ENCODE measurements around the gene ESCO1.
"Not testable (repeated sequence)": the region's sequence is repeated elsewhere in the genome, so short reads cannot be mapped to it uniquely, and the experiment has no call there.

ESCO1 gene

DNA sequence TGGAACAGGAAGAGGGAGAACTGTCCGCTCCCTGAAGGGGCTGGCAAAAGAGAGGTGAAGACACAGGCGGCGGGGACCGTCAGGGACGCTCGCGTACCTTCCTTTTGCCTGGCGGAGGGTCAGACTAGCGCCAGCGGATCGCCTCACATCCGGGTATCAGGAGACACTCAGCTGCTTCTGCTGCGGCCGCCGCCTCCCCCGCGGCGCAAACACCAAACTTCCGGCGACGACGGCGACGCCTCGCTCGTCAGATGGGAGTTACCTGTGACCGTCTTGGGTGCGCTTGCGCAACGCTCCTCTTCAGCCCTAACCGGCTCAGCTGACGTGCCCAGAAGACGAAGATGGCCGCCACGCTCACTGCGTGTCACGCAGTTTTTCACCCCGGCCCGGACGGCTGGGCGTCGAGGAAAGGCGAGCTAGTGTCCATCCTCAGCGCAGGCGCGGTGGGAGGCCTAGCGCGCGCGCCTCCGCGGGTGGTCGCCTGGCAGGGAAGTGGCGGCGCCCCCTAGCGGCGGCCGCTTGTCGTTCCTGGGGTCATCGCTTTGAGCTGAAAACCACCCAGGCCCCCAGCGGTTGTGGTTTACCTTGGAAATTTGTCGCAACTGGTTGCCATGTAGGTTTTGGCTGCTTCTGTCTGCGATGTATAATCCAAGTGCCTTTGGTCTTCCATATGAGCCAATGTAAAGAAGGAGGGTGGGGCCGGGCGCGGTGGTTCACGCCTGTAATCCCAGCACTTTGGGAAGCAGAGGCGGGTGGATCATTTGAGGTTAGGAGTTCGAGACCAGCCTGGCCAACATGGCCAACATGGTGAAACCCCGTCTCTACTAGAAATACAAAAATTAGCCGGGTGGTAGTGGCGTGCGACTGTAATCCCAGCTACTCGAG, at the start of gene ESCO1:
ESCO1 (minus strand) TSS at position 179 of the 885 bp plus-strand sequence. CDS start 25,861 bp downstream, outside the sequence.
- peak; percentile 94 for DNase-seq (ENCODE audit: low spot score)

DNA sequence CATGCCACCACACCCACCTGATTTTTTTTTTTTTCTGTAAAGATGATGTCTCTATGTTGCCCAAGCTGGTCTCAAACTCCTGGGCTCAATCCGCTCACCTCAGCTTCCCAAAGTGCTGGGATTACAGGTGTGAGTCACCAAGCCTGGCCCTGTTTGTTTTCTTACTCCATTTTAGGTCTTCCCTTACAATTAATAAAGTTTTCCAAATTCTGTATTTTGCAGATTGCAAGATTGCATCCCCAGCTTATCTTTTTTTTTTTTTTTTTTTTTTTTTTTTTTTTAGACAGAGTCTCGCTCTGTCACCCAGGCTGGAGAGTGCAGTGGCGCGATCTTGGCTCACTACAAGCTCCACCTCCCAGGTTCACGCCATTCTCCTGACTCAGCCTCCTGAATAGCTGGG, 39.9 kb upstream of the ESCO1 start:
- not testable (repeated sequence) for DNase-seq (ENCODE audit: low spot score)

DNA sequence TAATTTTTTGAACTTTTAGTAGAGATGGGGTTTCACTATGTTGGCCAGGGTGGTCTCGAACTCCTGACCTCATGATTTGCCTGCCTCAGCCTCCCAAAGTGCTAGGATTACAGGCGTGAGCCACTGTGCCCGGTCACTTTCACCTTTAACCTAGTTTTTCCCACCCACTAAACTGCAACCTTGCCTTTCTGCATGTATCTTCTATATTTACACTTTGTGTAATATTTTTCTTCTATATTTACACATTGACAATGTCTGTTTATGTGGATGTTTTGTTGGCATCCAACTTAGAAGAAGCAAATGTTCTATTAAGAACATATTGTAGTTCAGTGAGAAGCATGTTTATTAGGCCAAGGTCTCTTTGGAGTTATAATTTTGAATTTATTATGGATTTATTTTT, 38.3 kb upstream of the ESCO1 start:
- DNase-seq (ENCODE audit: low spot score): no peak

- DNase-seq (ENCODE audit: low spot score): no peak
Observed at GRCh38 chr18:21636769-21637168, 36.3 kb upstream of the ESCO1 start.

DNA sequence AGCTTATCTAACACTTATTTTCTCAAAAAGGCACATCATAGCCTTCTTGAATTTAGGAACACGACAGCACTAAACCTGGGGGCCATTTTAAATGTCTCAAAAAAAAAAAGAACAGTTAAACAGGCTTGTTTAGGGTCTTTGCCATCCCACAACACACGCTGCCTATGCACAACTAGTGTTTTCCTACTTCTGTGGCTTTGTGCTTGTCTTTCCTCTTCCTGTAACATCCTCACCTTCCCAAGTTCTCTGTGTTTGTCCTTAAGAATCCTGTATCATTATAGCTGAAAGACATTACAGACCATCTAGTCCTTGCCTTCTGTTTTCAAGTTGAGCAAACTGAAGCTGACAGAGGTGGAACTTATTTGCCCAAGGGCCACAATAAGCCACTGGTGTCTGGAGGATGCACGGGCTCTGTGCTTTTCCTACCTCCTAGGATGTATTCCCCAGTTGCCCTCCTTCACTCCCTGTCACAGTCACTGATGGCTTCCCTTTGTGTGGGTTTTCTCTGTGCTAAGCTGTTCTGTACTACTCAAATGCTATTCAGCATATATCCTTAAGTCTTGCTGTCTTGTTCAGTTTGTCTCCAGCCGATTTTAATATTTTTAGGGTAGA, 34.2 kb upstream of the ESCO1 start:
- DNase-seq (ENCODE audit: low spot score): no peak

DNA sequence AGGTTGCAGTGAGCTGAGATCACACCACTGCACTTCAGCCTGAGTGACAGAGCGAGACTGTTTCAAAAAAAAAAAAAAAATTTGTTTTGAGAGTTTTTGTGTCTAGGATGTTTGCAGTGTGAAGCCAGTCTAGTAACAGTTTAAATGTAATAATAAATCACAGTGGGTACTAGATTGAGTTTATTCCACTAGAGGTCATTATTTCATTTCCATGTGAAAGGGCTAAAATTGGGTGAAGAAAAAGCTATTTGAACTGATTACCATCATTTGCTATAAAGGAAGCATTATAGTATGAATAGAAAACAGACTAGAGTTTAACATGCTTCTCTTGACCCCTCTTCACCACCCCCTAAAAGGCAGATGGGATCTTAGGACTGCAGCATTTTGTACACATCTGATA, 31.9 kb upstream of the ESCO1 start:
- DNase-seq (ENCODE audit: low spot score): no peak

- DNase-seq (ENCODE audit: low spot score): peak; percentile 7
Observed at GRCh38 chr18:21629089-21629832, 28.8 kb upstream of the ESCO1 start.

GRCh38 chr18:21621640-21622039, 21.1 kb upstream of the ESCO1 start:
- DNase-seq (ENCODE audit: low spot score): not testable (repeated sequence)

DNA sequence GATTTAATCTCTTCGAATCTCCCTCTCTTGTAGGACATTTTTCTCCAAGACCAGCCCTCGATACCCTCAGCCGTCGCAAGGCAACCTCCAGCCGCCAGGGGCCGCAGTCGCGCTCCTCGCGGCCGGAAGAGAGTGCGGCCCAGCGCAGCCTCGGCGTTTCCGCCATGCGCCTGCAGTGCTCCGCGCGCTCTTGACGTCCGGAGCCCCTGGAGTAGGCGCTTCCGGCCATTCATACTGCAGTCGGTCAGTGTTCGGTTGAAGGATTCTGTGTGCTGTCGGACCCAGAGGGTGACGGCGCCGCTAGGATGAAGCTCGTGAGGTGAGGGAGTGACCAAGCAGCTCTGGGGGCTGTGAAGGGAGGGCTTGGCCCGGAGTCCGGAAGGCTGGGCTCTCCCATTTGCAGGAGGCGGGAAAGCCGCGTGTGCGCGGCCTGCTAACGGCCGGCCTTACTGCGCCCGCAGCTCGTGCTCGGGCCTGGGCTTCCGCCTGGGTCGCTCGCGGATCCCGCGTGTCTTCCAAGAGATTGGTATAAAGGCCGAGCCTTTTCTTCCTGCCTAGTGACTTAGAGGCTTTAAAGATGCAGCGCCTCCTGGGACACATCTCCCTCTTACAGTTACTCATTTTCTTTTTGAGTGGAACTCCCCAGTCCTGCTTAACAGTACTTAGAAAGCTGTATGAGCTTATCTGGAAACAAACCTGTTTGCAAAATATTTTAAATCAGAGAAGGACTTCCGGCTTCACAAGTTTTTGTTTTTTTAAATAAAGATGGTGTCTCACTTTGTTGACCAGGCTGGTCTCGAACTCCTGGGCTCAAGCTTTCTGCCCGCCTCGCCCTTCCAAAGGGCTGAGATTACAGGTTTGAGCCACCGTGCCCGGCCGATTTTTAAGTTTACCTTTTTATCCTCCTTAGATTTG, 11.9 kb upstream of the ESCO1 start, which contains the start of gene SNRPD1:
SNRPD1 (plus strand) TSS at position 190 of the 915 bp plus-strand sequence; CDS start at position 306, 116 bp downstream.
- DNase-seq (ENCODE audit: low spot score): peak; percentile 91

GRCh38 chr18:21611401-21612124, 11.1 kb upstream of the ESCO1 start:
- not testable (repeated sequence) for DNase-seq (ENCODE audit: low spot score)

DNA sequence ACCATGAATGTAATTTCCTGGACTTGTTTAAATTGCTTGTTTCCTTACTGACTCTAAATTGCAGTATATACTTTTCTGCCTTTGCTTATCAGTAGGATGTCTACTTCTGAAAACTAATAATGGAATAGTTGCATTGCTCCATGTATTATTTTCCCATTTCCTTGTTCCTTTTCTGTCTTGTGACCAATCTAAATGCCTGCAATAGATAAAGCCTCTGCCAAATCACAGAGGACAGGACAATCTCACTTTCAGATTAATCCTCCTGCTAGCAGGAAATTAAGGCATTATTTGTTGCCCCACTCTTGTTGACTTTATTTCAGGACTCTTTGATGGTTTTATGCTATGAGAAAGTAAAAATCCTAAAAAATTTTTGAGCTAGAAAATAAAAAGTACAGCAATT, 4.7 kb upstream of the ESCO1 start:
- DNase-seq (ENCODE audit: low spot score): no peak

GRCh38 chr18:21604671-21605070, 4.2 kb upstream of the ESCO1 start:
- DNase-seq (ENCODE audit: low spot score): no peak

DNA sequence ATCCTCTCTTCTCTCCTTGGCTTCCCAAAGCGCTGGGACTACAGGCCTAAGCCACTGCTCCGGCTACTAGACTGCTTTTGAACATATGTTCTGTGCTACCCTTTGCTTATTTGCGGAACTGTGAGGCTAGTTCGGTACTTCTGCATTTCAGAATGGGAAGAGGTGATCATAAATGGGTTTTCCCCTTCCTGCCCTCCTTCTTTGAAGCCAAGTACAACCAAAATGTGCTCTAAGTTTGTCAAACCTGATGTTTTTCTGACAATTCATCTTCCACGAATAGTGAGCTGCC, 1.7 kb upstream of the ESCO1 start:
- peak; percentile 24 for DNase-seq (ENCODE audit: low spot score)

DNA sequence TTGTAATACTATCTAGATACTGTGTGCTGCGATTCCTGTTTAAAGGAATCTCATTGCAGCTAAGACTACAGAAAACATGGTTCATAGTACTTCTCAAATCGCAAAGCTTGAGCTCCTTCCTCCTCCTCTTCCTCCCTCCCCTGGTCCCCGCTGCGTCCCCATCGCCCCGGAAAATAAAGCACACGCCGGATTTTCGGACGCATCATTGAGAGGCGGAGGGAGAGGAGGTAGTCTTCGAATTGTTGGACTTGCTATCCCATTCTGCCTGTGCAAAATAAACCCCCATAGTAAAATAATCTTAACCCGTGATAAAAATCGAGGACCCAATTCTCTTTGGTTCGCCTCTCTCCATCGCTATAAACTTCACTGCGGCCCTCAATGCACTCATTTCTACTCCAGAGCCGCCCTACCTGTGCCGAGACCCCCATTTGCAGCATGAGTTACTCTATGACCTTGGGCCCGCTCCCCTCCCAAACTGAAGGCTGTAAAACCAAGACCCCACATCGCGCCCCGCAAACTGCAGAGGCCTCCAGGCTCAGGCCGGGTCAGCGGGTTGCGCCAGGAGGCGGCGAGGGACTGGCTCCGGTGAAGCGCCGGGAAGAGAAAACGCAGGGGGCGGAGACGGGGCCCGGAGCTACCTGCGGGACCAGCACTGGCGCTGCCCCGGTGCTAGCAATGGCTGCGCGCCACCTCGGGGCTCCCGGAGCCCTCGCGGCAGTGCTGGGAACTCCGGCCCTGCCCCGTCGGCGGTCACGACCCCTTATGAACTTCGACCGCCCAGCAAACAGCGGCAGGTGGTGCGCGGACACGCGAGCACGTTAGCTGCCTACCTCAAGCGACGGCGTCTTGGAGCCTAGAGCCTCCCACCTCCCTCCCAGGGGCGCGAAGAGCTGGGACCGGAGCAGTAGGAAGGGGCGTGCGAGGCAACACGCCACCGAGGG, 649 bp downstream of the ESCO1 start:
- DNase-seq (ENCODE audit: low spot score): peak; percentile 74

- no peak for DNase-seq (ENCODE audit: low spot score)
Observed at GRCh38 chr18:21598726-21599584, 1.5 kb downstream of the ESCO1 start.

GRCh38 chr18:21597620-21598019, 2.9 kb downstream of the ESCO1 start:
- no peak for DNase-seq (ENCODE audit: low spot score)

DNA sequence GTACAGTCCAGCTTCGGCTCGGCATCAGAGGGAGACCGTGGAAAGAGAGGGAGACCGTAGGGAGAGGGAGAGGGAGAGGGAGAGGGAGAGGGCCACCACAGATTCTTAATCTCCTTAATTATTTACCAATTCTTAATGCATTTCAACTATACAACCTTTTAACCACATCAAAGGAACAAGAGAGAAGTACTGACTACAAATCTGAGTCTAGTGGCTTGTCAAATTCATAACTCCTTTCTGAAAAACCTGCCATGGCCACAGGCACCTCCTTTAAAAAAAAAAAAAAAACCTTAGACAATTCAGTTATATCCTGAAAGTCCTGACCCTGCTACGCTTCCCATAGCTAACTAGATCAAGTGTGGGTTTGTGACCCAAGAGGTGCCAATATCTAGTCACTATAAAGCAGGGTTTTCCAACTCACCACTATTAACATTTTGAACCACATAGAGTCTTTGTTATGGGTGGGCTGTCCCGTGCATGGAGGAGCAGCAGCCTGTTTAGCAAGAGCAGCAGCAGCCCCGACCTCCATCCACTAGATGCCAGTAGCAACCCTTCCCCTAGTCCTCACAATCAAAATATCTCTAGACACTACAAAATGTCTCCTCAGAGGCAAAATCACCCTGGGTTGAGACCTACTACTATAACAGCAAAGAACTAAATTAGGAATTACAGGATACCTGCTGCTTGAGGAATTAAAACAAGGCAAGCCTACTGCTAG, 6.8 kb downstream of the ESCO1 start:
- no peak for DNase-seq (ENCODE audit: low spot score)

GRCh38 chr18:21592361-21592760, 8.1 kb downstream of the ESCO1 start:
- DNase-seq (ENCODE audit: low spot score): not testable (repeated sequence)

Data from germinal center (tissue), 1 donor.